GM21825 (cell line): ENCODE data around the gene NAP1L4.
"Not testable (repeated sequence)": the region's sequence is repeated elsewhere in the genome, so short reads cannot be mapped to it uniquely, and the experiment has no call there.

Experiments used
- ATAC-seq: cut with Tn5 transposase; IDR thresholded peaks from one replicate; pipeline ENCODE4 v1.9.1; 2021; ENCODE audit warnings: mild to moderate bottlenecking, moderate library complexity; ENCODE audit not compliant: unreplicated experiment

Gene NAP1L4

GRCh38 chr11:2940147-2940920, 51.8 kb downstream of the NAP1L4 start:
- ATAC-seq, result no peak

- ATAC-seq, result not testable (repeated sequence)
Observed at GRCh38 chr11:2938458-2939418, 53.4 kb downstream of the NAP1L4 start.

DNA sequence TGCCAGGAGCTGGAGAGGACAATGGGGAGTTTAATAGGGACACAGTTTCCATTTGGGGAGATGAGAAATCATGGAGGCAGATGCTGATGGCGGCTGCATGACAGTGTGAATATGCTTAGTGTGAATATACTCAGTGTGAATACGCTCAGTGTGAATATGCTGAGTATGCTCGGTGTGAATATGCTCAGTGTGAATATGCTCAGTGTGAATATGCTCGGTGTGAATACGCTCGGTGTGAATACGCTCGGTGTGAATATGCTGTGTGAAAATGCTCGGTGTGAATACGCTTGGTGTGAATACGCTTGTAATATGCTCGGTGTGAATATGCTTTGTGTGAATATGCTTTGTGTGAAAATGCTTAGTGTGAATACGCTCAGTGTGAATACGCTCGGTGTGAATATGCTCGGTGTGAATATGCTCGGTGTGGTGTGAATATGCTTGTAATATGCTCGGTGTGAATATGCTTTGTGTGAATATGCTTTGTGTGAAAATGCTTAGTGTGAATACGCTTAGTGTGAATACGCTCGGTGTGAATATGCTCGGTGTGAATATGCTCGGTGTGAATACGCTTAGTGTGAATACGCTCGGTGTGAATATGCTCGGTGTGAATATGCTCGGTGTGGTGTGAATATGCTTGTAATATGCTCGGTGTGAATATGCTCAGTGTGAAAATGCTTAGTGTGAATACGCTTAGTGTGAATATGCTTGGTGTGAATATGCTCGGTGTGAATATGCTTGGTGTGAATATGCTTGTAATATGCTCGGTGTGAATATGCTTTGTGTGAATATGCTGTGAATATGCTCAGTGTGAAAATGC, 54.3 kb downstream of the NAP1L4 start:
- not testable (repeated sequence) for ATAC-seq

DNA sequence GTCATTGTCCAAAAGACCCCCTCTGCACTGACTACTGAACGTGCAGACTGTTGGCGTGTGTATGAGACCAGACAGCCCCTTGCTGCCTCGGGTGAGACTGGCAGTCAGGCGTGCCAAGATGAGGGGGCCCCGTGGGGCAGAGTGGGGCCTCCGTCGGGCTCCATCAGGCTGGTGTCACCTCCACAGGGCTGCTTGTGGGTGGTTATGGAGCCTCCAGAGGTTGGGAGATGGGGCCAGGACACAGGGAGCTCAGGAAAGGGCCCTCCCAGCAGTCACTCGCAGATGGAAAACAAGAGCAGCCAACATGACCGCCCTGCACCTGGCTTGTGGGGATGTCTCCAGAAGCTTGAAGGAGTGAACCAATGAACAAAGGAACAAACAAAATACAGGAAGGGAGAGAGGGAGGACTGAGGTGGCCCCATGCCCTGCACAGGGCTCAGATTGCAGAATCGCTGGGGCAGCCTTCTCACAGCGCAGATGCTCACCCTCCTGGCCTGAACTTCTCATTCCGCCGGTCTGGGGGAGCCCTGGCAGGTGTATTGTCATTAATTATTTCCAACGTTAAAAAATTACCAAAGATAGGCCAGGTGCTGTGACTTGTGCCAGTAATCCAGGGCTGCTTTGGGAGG, 57.4 kb downstream of the NAP1L4 start:
- ATAC-seq, result no peak

- ATAC-seq, result no peak
Observed at GRCh38 chr11:2934021-2934550, 58.0 kb downstream of the NAP1L4 start.

GRCh38 chr11:2933375-2934020, 58.6 kb downstream of the NAP1L4 start:
- peak; percentile 45 for ATAC-seq

GRCh38 chr11:2932850-2933251, 59.3 kb downstream of the NAP1L4 start:
- no peak for ATAC-seq

DNA sequence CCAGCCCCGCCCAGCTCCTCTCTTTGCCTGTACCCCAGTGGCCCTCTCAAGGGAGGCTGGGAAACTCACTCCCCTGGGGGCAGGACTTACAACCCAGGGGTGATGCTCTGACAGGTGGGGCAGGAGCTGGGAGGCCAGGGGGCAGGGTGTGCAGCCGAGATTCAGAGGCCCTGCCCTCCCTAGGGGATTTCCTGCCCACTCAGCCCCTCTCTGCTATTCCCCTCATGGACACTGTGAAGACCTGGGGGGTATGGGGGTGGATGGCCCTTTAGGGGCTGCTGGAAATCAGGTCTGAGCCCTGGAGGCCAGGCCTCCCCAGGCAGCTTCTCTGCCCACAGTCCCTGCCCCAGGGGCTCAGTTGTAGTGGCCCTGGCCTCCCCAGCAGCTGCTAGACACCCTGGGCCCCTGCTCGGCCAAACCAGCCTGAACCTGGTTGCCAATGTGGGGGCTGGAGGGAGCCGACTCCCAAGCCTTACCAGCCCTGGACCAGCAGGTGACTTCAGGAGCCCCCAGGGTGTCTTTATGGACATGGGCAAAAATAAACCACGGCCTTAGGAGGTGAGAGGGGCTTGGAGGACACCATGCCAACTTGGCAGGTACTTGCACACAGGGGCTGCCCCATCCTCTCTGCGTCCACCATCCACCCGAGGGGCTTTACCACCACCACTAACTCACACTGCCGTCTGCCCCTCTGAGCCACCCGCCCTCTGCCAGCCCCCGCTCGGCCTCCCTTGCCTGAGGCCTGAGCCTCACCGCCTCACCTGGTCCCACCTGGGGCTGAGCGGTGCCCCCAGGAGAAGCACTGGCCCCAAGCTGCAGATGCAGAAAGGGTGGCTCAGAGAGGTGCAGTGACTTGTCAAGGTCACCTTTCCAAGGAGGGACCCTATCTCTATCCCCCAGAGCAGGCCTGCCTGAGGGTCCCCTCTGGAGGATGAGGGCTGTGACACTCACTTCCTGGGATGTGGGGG, 60.1 kb downstream of the NAP1L4 start:
- no peak for ATAC-seq

DNA sequence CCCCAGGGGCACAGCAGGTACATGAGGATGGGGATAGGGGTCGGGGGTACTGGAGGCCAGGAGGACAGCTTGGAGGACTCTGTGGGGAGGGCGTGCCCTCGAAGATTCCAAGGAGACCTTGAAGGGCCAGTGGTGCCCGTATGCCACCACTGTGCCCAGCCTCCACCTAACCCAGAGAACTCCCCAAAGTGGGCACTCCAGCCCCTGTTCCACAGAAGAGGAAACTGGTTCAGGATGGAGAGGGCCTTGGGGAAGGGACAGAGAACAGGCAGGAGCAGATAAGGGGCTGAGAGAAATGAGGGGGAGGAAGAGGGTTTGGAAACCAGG, 60.7 kb downstream of the NAP1L4 start:
- ATAC-seq, result no peak

- peak; percentile 34 for ATAC-seq
Observed at GRCh38 chr11:2930704-2931419, 61.3 kb downstream of the NAP1L4 start.

DNA sequence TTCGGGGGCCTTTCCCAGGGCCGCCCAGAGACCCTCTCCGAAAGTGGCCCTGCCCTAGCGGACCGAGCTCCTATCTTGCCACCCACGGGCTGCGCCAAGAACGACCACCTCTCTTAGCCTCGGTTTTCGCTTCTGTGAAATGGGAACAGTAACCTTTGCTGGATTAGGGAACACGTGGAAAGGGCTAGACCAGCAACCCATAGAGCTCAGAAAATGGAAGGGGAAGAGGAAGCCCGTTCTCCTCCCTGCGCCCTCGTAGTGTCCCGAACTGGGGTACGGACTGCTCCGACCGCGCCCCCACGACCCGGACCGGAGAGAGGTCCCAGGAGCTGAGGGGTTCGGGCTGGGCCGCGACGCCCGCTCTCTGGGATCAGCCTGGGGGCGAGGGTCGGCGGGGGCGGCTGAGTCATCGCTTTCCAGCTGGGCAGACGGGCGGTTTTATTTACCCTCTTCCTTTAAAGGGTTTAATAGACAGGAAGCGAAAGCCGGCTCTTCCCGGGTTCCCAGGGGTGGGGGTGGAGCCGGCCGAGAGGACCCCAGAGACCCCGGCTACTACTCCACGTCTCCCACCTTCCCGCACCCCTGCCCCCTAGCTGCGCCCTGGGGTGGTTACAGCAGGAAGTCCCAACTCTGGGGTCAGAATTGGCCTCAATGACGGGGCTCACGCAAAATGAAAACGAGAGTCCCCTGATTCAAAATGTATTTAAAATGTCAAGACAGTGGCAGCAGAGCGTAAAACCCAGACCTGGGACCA, 62.0 kb downstream of the NAP1L4 start:
- ATAC-seq, result peak; percentile 27

- ATAC-seq, result no peak
Observed at GRCh38 chr11:2929531-2929949, 62.6 kb downstream of the NAP1L4 start.

DNA sequence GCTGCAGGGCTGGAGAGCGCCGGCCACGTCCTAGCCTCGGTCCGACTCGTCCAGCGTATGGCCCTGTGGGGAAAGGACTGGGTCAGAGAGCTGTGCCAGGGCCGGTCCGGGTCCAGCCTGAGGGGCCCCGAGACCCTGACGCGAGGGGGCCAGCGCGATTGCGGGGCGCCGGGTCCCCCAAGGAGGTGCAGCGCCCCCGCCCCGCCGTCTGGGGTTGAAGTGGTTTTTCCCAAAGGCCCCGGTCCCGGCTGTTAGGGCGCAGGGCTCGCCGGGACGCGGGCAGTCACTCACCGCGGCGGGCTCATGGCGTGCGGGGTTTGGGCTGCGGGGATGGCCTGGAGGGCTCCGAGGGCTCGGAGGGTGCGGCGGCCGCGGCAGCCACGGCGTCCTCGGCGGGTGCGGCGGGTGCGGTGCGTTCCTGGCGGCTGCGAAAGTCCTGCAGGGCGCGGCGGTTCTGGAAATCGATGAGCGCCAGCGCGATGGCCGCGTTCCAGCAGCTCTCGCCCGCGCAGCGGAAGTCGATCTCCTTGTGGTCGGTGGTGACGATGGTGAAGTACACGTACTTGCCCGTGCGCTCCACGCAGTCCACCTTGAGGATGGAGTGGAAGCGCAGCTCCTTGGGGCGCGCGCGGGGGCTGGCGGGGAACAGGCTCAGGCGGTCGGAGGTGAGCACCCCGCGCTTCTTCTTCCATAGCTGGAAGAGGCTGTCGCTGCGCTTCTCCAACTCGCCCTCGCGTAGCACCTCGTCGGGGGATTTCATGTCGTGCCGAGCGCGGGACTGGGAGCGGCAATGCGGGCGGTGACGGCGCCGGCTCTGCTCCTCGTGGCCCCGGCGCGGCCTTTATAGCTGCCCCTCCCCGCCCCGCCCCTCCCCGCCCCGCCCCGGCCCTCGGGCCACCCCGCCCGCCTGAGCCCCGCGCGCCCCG, 63.3 kb downstream of the NAP1L4 start, which contains the start of gene PHLDA2:
TSS of gene PHLDA2 (minus strand) at position 816 of the 926 bp plus-strand sequence. CDS start at position 760, 56 bp downstream.
- no peak for ATAC-seq

DNA sequence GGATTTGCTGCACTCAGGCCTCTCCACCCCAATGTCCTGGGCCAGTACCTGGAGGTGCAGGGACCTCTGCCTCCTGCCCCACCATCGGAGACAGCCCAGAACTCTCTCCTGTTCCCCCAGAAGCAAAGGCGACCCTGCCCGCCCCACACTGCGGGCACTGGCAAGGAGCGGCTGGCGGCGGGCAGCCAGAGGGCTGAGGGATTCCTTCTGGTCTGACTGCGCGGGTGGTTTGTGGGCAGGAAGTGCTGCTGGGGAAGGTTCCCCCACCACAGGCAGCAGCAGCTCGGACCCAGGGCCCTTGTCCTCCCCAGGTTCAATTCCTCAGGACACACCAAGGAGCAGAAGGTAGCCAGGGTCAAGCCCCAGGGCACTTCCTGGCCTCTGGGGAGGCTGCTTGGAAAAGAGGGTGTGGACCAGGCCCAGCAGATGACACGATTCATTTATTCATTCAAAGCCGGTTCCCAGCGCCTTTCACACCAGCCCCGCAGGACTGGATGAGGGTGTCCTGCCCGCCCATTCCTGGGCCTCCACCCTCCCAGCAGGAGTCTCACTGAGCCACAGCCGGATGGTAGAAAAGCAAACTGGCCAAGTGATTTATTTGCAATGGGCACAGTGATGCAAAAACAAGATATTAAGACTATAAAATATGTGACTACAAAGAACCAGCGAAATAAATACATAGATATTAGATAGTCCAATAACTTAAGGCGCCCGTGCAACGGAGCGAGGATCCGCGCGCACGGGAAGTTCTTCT, 64.1 kb downstream of the NAP1L4 start:
- ATAC-seq, result no peak

DNA sequence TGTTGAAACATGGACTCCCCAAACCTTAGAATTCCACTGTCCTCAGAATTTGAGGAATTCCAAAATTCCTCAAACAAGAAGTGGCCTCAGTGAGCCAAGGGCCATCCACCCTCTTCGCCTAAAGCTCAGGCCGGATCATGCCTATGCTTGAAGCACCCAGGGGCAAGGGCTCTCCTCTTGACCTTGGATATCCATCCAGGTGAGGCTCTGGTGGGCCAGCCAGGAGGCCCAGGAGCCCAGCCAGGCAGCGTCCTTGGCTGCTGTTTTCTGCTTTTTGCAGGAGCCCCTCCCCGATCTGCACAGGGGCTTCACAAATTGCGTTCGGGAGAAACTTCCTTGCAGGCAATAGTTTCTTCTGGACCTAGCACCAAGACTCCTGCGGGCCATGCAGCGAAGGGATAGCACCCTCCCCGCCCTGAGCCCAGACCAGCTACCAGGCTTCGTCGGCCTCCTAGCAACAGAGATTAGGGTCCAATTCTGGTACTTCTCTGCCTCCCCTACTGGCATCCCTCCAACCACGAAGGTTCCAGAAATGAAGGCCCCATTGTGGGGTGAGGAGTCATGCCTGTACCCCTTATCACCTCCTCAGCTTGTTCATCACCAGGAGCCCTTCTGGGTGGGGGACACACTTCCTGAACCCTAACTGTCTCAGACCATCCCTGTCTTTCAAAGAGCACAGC, 64.9 kb downstream of the NAP1L4 start:
- no peak for ATAC-seq
